ENCODE results near the gene PRKCA. TPM values are rescaled to one million over a fixed set of nuclear protein-coding genes. Genes with fewer than 3 reads are reported as not detected.
A peak's percentile ranks its signal among the peaks of the same experiment; 100 is the strongest.

PRKCA gene
- total and polyA plus RNA-seq, 2 of the 13 experiments (the other 11 are each of a cell fraction or from before 2014, with no cell fraction given), result 18.5 to 21.5 TPM

GRCh38 chr17:66540131-66540781 is 237.8 kb downstream of the PRKCA start (continued):
- no peak for TF ChIP-seq ZNF891 (CRISPR knock-in tag; IDR thresholded peaks at IDR 0.05)
- TF ChIP-seq ZNF138 (CRISPR knock-in tag; IDR thresholded peaks at IDR 0.05; ENCODE audit: low read depth), result no peak
- TF ChIP-seq ZNF639 (CRISPR knock-in tag; conservative IDR thresholded peaks at IDR 0.05), result no peak
- no peak for TF ChIP-seq ZNF451 (CRISPR knock-in tag; IDR thresholded peaks at IDR 0.05)
- TF ChIP-seq ZNF232 (CRISPR knock-in tag; IDR thresholded peaks at IDR 0.05; ENCODE audit: borderline replicate concordance), result no peak
- no peak for TF ChIP-seq ZNF772 (CRISPR knock-in tag; IDR thresholded peaks at IDR 0.05)
- no peak for TF ChIP-seq ZKSCAN5 (CRISPR knock-in tag; IDR thresholded peaks at IDR 0.05)
- no peak for TF ChIP-seq HMG20A (CRISPR knock-in tag; IDR thresholded peaks at IDR 0.05; ENCODE audit: borderline replicate concordance)
- TF ChIP-seq HNF1B (CRISPR knock-in tag; IDR thresholded peaks at IDR 0.05), result no peak
- peak; percentile 88 for TF ChIP-seq ZBTB38 (CRISPR knock-in tag; IDR thresholded peaks at IDR 0.05)
- TF ChIP-seq ZBTB20 (CRISPR knock-in tag; IDR thresholded peaks at IDR 0.05; ENCODE audit: borderline replicate concordance, low read depth), result 0 out of 2 replicates have a peak, but pooled peaks have one; percentile 24
- no peak for TF ChIP-seq ETV5 (CRISPR knock-in tag; IDR thresholded peaks at IDR 0.05; ENCODE audit: borderline replicate concordance)
- no peak for TF ChIP-seq SIX1 (CRISPR knock-in tag; IDR thresholded peaks at IDR 0.05; ENCODE audit: borderline replicate concordance)
- TF ChIP-seq MBD4 (IDR thresholded peaks at IDR 0.05; ENCODE audit: borderline replicate concordance, low read length), result no peak
- peak; percentile 65 for TF ChIP-seq ZNF687 (CRISPR knock-in tag; IDR thresholded peaks at IDR 0.05)
- peak; percentile 27; the same call in 1 of the 2 replicates for TF ChIP-seq FOSL2 (CRISPR knock-in tag; IDR thresholded peaks at IDR 0.05)
- no peak for TF ChIP-seq TAF15 (IDR thresholded peaks at IDR 0.05; ENCODE audit: low read depth, low read length, poor library complexity, severe bottlenecking)
- TF ChIP-seq TGIF2 (CRISPR knock-in tag; IDR thresholded peaks at IDR 0.05), result no peak
- TF ChIP-seq ZNF557 (CRISPR knock-in tag; IDR thresholded peaks at IDR 0.05), result no peak
- no peak for TF ChIP-seq ZBTB37 (CRISPR knock-in tag; IDR thresholded peaks at IDR 0.05)

All from HepG2 (cell line).